Keratinocyte (primary cell): ENCODE measurements around the gene PDZRN4. TPM values are rescaled to one million over a fixed set of nuclear protein-coding genes. Genes with fewer than 3 reads are reported as not detected.

Source experiments
- DNase-seq: peaks from one replicate; pipeline ENCODE4 v3.0.0-alpha.2; 2011; ENCODE audit warnings: low read depth, missing footprints, low spot score
- FAIRE-seq: peaks from 2 replicates; lab custom pipeline; 2011; peaks lifted over from hg19 to GRCh38; lab: Jason Lieb, UNC
- H2AFZ ChIP-seq: 2 replicates; pipeline ENCODE4 v1.6.0; 2012; ENCODE audit warnings: low read length, control low read depth, inconsistent platforms; ENCODE audit not compliant: control insufficient read depth
- H3K27ac ChIP-seq: 2 replicates; pipeline ENCODE4 v1.5.1; 2011; ENCODE audit warnings: low read length; ENCODE audit not compliant: control insufficient read depth, insufficient read depth
- H3K27me3 ChIP-seq: 3 replicates; pipeline ENCODE4 v1.6.0; 2011; ENCODE audit warnings: low read length; ENCODE audit not compliant: control insufficient read depth, insufficient read depth; ENCODE audit errors: extremely low read depth
- H3K36me3 ChIP-seq, 2 experiments: 2 replicates in 1 of 2; 3 replicates in 1 of 2; pipeline ENCODE4 v1.5.1; 2011; ENCODE audit warnings: low read length in 2 of 2, mild to moderate bottlenecking in 1 of 2; ENCODE audit not compliant: control insufficient read depth in 2 of 2, insufficient read depth in 2 of 2; ENCODE audit errors: extremely low read depth in 1 of 2
- H3K4me1 ChIP-seq: 3 replicates; pipeline ENCODE4 v1.5.1; 2011; ENCODE audit warnings: low read length; ENCODE audit not compliant: control insufficient read depth, insufficient read depth; ENCODE audit errors: extremely low read depth
- H3K4me2 ChIP-seq: 3 replicates; pipeline ENCODE4 v1.6.0; 2011; ENCODE audit warnings: low read depth, low read length; ENCODE audit not compliant: control insufficient read depth, insufficient read depth; ENCODE audit errors: extremely low read depth
- H3K4me3 ChIP-seq, 3 experiments: fragments of 200-600 bp in 1 of 3; sonication (generic) in 1 of 3; 2 replicates in 2 of 3; 3 replicates in 1 of 3; pipeline ENCODE4 v1.5.1; 2011 to 2016; ENCODE audit warnings: low read length in 3 of 3, mild to moderate bottlenecking in 3 of 3, control low read depth in 2 of 3, inconsistent platforms in 1 of 3, low read depth in 1 of 3, mixed read lengths in 1 of 3, mixed run types in 1 of 3, moderate library complexity in 1 of 3; ENCODE audit not compliant: control insufficient read depth in 2 of 3, insufficient read depth in 2 of 3; ENCODE audit errors: extremely low read depth in 1 of 3
- H3K79me2 ChIP-seq: 2 replicates; pipeline ENCODE4 v1.6.0; 2012; ENCODE audit warnings: low read length; ENCODE audit not compliant: control insufficient read depth, insufficient read depth
- H3K9ac ChIP-seq: 3 replicates; pipeline ENCODE4 v1.6.0; 2011; ENCODE audit warnings: low read length; ENCODE audit not compliant: control insufficient read depth, insufficient read depth; ENCODE audit errors: extremely low read depth
- H3K9me1 ChIP-seq: 3 replicates; pipeline ENCODE4 v1.6.0; 2011; ENCODE audit warnings: low read length; ENCODE audit not compliant: control insufficient read depth, insufficient read depth; ENCODE audit errors: extremely low read depth
- H3K9me3 ChIP-seq: 2 replicates; pipeline ENCODE4 v1.5.1; 2012; ENCODE audit warnings: low read depth, low read length; ENCODE audit not compliant: control insufficient read depth
- H4K20me1 ChIP-seq: 3 replicates; pipeline ENCODE4 v1.6.0; 2011; ENCODE audit warnings: low read length; ENCODE audit not compliant: control insufficient read depth, insufficient read depth; ENCODE audit errors: extremely low read depth
- CTCF ChIP-seq, 3 experiments: IDR thresholded peaks in 1 of 3; conservative IDR thresholded peaks in 1 of 3; optimal IDR thresholded peaks in 1 of 3; 2 replicates in 2 of 3; 3 replicates in 1 of 3; pipeline versions ENCODE3 to v1.5.1; 2011; ENCODE audit warnings: low read length in 3 of 3, mild to moderate bottlenecking in 3 of 3, moderate library complexity in 2 of 3, control low read depth in 1 of 3, inconsistent platforms in 1 of 3; ENCODE audit not compliant: insufficient read depth in 2 of 3; ENCODE audit errors: extremely low read depth in 1 of 3
- EZH2 ChIP-seq: IDR thresholded peaks from one replicate; pipeline ENCODE4 v1.6.1; 2012; ENCODE audit warnings: inconsistent platforms, mild to moderate bottlenecking, low read length, moderate library complexity
- dilution Hi-C: fragments of 300-500 bp; cut with MboI; formaldehyde crosslinking; loops from one replicate; pipeline ENCODE4 v1.7.0; 2020; ENCODE audit warnings: low sequenced_read_pairs; ENCODE audit not compliant: extremely low pct_ligation_motif_present
- polyA plus RNA-seq, 5 experiments: library from polyadenylated mRNA; depleted of rRNA in 3 of 5; stranded (reverse) in 3 of 5; stranded (forward) in 1 of 5; unstranded in 1 of 5; fragments of >200 nt; gene quantifications; 1 replicate in 1 of 5; 2 replicates in 3 of 5; 3 replicates in 1 of 5; pipeline versions ENCODE4 v1.2.1 to v1.2.3, GENCODE V29; 2011 to 2012; ENCODE audit warnings: missing spikeins in 2 of 5, low read depth in 1 of 5, low replicate concordance in 1 of 5

Gene PDZRN4
- polyA plus RNA-seq, 1 donor (not counting 4 experiments of a cell fraction or from before 2014, with no cell fraction given) = not detected

GRCh38 chr12:41465526-41465925 lies 277.4 kb downstream of the PDZRN4 start:
- no peaks in the 10 kb centered on the region for H3K27me3 ChIP-seq
- H4K20me1 ChIP-seq = no peaks in the 10 kb centered on the region
- no peaks in the 10 kb centered on the region for H3K4me1 ChIP-seq
- H3K9me1 ChIP-seq = no peaks in the 10 kb centered on the region
- no peak for FAIRE-seq
- dilution Hi-C loops = no loop called here
- H2AFZ ChIP-seq = no peak overlapping the region
- H3K4me3 ChIP-seq = no peak overlapping the region
- no peak overlapping the region for H3K4me2 ChIP-seq
- H3K9ac ChIP-seq = no peak overlapping the region
- no peak overlapping the region for H3K27ac ChIP-seq
- TF ChIP-seq CTCF (optimal IDR thresholded peaks at IDR 0.05 in 1 of 3, IDR thresholded peaks at IDR 0.05 in 1 of 3, conservative IDR thresholded peaks at IDR 0.05 in 1 of 3; ENCODE audit: extremely low read depth in 1 of 3, insufficient read depth in 2 of 3, low read length in 3 of 3) = no peak
- TF ChIP-seq EZH2 = no peak
- H3K79me2 ChIP-seq = no peaks in the 10 kb centered on the region
- no peaks in the 10 kb centered on the region for H3K9me3 ChIP-seq
- no peak for DNase-seq
- H3K36me3 ChIP-seq = no peaks in the 10 kb centered on the region

- TF ChIP-seq CTCF (optimal IDR thresholded peaks at IDR 0.05 in 1 of 3, IDR thresholded peaks at IDR 0.05 in 1 of 3, conservative IDR thresholded peaks at IDR 0.05 in 1 of 3; ENCODE audit: extremely low read depth in 1 of 3, insufficient read depth in 2 of 3, low read length in 3 of 3) (no peak), EZH2 (no peak)
- FAIRE-seq (no peak), DNase-seq (no peak)
- Histone ChIP-seq H3K27me3 (no peaks in the 10 kb centered on the region), H3K27ac (no peak overlapping the region), H3K4me3 (no peak overlapping the region), H3K9me1 (no peaks in the 10 kb centered on the region), H3K9ac (no peak overlapping the region), H3K4me2 (no peak overlapping the region), H2AFZ (no peak overlapping the region), H3K4me1 (no peaks in the 10 kb centered on the region), H4K20me1 (no peaks in the 10 kb centered on the region), H3K36me3 (no peaks in the 10 kb centered on the region), H3K9me3 (no peaks in the 10 kb centered on the region), H3K79me2 (no peaks in the 10 kb centered on the region)
- dilution Hi-C loops = no loop called here
Measured at GRCh38 chr12:41466300-41466699, 278.2 kb downstream of the PDZRN4 start.
